Measurements from ENCODE around the gene ASTN2. TPM values are rescaled to one million over a fixed set of nuclear protein-coding genes. Genes with fewer than 3 reads are reported as not detected.

ASTN2 gene
- total RNA-seq, 1 experiment from 2014 or later: 1.8 TPM

GRCh38 chr9:117407436-117408022 lies 7.3 kb downstream of the ASTN2 start:
- Histone ChIP-seq H3K27me3 (replicated peaks) (no peaks in the 10 kb centered on the region; the same call in 1 of the 2 replicates), H3K27ac (no peak overlapping the region), H3K4me1 (replicated peaks) (no peaks in the 10 kb centered on the region), H3K4me3 (no peak overlapping the region), H3K36me3 (no peaks in the 10 kb centered on the region), H3K9me3 (replicated peaks) (no peaks in the 10 kb centered on the region)
- no peak for DNase-seq (ENCODE audit: low read depth in 1 of 2, low spot score in 2 of 2)

GRCh38 chr9:117405950-117406705 lies 8.7 kb downstream of the ASTN2 start:
- DNase-seq (ENCODE audit: low read depth in 1 of 2, low spot score in 2 of 2): no peak
- Histone ChIP-seq H3K27me3 (replicated peaks) (no peaks in the 10 kb centered on the region; the same call in 1 of the 2 replicates), H3K27ac (no peak overlapping the region), H3K36me3 (no peaks in the 10 kb centered on the region), H3K9me3 (replicated peaks) (no peaks in the 10 kb centered on the region), H3K4me1 (replicated peaks) (no peaks in the 10 kb centered on the region), H3K4me3 (no peak overlapping the region)

- DNase-seq (ENCODE audit: low read depth in 1 of 2, low spot score in 2 of 2): no peak
- no peaks in the 10 kb centered on the region for H3K36me3 ChIP-seq
- H3K27ac ChIP-seq: no peak overlapping the region
- H3K9me3 ChIP-seq (replicated peaks): no peaks in the 10 kb centered on the region
- no peaks in the 10 kb centered on the region for H3K4me1 ChIP-seq (replicated peaks)
- H3K4me3 ChIP-seq: no peak overlapping the region
- H3K27me3 ChIP-seq (replicated peaks): no peaks in the 10 kb centered on the region; the same call in 1 of the 2 replicates
These were observed 11.0 kb downstream of the ASTN2 start for GRCh38 chr9:117403848-117404247.

- Histone ChIP-seq H3K4me1 (replicated peaks) (no peaks in the 10 kb centered on the region), H3K9me3 (replicated peaks) (no peaks in the 10 kb centered on the region), H3K4me3 (no peak overlapping the region), H3K27me3 (replicated peaks) (no peaks in the 10 kb centered on the region; the same call in 1 of the 2 replicates), H3K36me3 (no peaks in the 10 kb centered on the region), H3K27ac (no peak overlapping the region)
- DNase-seq (ENCODE audit: low read depth in 1 of 2, low spot score in 2 of 2): no peak
These were observed 11.4 kb downstream of the ASTN2 start for GRCh38 chr9:117403403-117403811.

GRCh38 chr9:117400171-117400570 lies 14.7 kb downstream of the ASTN2 start:
- no peaks in the 10 kb centered on the region for H3K9me3 ChIP-seq (replicated peaks)
- no peaks in the 10 kb centered on the region for H3K4me1 ChIP-seq (replicated peaks)
- H3K27ac ChIP-seq: no peak overlapping the region
- H3K4me3 ChIP-seq: no peak overlapping the region
- H3K36me3 ChIP-seq: no peaks in the 10 kb centered on the region
- no peaks in the 10 kb centered on the region; the same call in 1 of the 2 replicates for H3K27me3 ChIP-seq (replicated peaks)
- DNase-seq (ENCODE audit: low read depth in 1 of 2, low spot score in 2 of 2): no peak

- Histone ChIP-seq H3K27me3 (replicated peaks) (no peaks in the 10 kb centered on the region), H3K4me1 (replicated peaks) (no peaks in the 10 kb centered on the region), H3K36me3 (no peaks in the 10 kb centered on the region), H3K9me3 (replicated peaks) (no peaks in the 10 kb centered on the region), H3K4me3 (no peak overlapping the region), H3K27ac (no peak overlapping the region)
- DNase-seq (ENCODE audit: low read depth in 1 of 2, low spot score in 2 of 2): no peak
These were observed 19.7 kb downstream of the ASTN2 start for GRCh38 chr9:117395151-117395650.

- H3K4me1 ChIP-seq (replicated peaks): no peaks in the 10 kb centered on the region
- no peak overlapping the region for H3K27ac ChIP-seq
- no peaks in the 10 kb centered on the region for H3K36me3 ChIP-seq
- H3K27me3 ChIP-seq (replicated peaks): no peaks in the 10 kb centered on the region
- DNase-seq (ENCODE audit: low read depth in 1 of 2, low spot score in 2 of 2): no peak
- no peaks in the 10 kb centered on the region for H3K9me3 ChIP-seq (replicated peaks)
- no peak overlapping the region for H3K4me3 ChIP-seq
These were observed 20.2 kb downstream of the ASTN2 start for GRCh38 chr9:117394655-117395054.

GRCh38 chr9:117392992-117393391 lies 21.9 kb downstream of the ASTN2 start:
- Histone ChIP-seq H3K4me1 (replicated peaks) (no peaks in the 10 kb centered on the region), H3K27me3 (replicated peaks) (no peaks in the 10 kb centered on the region), H3K36me3 (no peaks in the 10 kb centered on the region), H3K9me3 (replicated peaks) (no peaks in the 10 kb centered on the region), H3K4me3 (no peak overlapping the region), H3K27ac (no peak overlapping the region)
- no peak for DNase-seq (ENCODE audit: low read depth in 1 of 2, low spot score in 2 of 2)

- Histone ChIP-seq H3K36me3 (no peaks in the 10 kb centered on the region), H3K4me1 (replicated peaks) (no peaks in the 10 kb centered on the region), H3K27me3 (replicated peaks) (no peaks in the 10 kb centered on the region), H3K4me3 (no peak overlapping the region), H3K27ac (no peak overlapping the region), H3K9me3 (replicated peaks) (no peaks in the 10 kb centered on the region)
- DNase-seq (ENCODE audit: low read depth in 1 of 2, low spot score in 2 of 2): no peak
These were observed 27.4 kb downstream of the ASTN2 start for GRCh38 chr9:117387422-117387821.

- Histone ChIP-seq H3K9me3 (replicated peaks) (no peaks in the 10 kb centered on the region), H3K4me1 (replicated peaks) (no peaks in the 10 kb centered on the region), H3K27me3 (replicated peaks) (no peaks in the 10 kb centered on the region), H3K4me3 (no peak overlapping the region), H3K27ac (no peak overlapping the region), H3K36me3 (no peaks in the 10 kb centered on the region)
- no peak for DNase-seq (ENCODE audit: low read depth in 1 of 2, low spot score in 2 of 2)
These were observed 35.5 kb downstream of the ASTN2 start for GRCh38 chr9:117379341-117379740.

GRCh38 chr9:117377046-117377445 lies 37.8 kb downstream of the ASTN2 start:
- no peaks in the 10 kb centered on the region for H3K9me3 ChIP-seq (replicated peaks)
- no peak for DNase-seq (ENCODE audit: low read depth in 1 of 2, low spot score in 2 of 2)
- H3K36me3 ChIP-seq: no peaks in the 10 kb centered on the region
- no peaks in the 10 kb centered on the region for H3K4me1 ChIP-seq (replicated peaks)
- H3K4me3 ChIP-seq: no peak overlapping the region
- no peak overlapping the region for H3K27ac ChIP-seq
- H3K27me3 ChIP-seq (replicated peaks): no peaks in the 10 kb centered on the region

- DNase-seq (ENCODE audit: low read depth in 1 of 2, low spot score in 2 of 2): no peak
- H3K9me3 ChIP-seq (replicated peaks): no peaks in the 10 kb centered on the region
- H3K27me3 ChIP-seq (replicated peaks): no peaks in the 10 kb centered on the region
- H3K27ac ChIP-seq: no peak overlapping the region
- H3K4me3 ChIP-seq: no peak overlapping the region
- no peaks in the 10 kb centered on the region for H3K36me3 ChIP-seq
- H3K4me1 ChIP-seq (replicated peaks): no peaks in the 10 kb centered on the region
These were observed 38.9 kb downstream of the ASTN2 start for GRCh38 chr9:117375956-117376355.

GRCh38 chr9:117374076-117374725 lies 40.7 kb downstream of the ASTN2 start:
- Histone ChIP-seq H3K27ac (no peak overlapping the region), H3K4me3 (no peak overlapping the region), H3K36me3 (no peaks in the 10 kb centered on the region), H3K4me1 (replicated peaks) (no peaks in the 10 kb centered on the region), H3K27me3 (replicated peaks) (no peaks in the 10 kb centered on the region), H3K9me3 (replicated peaks) (no peaks in the 10 kb centered on the region)
- no peak for DNase-seq (ENCODE audit: low read depth in 1 of 2, low spot score in 2 of 2)

GRCh38 chr9:117368684-117369230 lies 46.1 kb downstream of the ASTN2 start:
- H3K27ac ChIP-seq: no peak overlapping the region
- DNase-seq (ENCODE audit: low read depth in 1 of 2, low spot score in 2 of 2): no peak
- H3K27me3 ChIP-seq (replicated peaks): no peaks in the 10 kb centered on the region

More at GRCh38 chr9:117368684-117369230, 46.1 kb downstream of the ASTN2 start:
- Histone ChIP-seq H3K36me3 (no peaks in the 10 kb centered on the region), H3K4me3 (no peak overlapping the region), H3K9me3 (replicated peaks) (no peaks in the 10 kb centered on the region), H3K4me1 (replicated peaks) (no peaks in the 10 kb centered on the region)
